Muscle layer of colon (tissue), 2 donors: ENCODE data around the gene PSMG4.

ENCODE experiments used
- H3K27ac ChIP-seq: one replicate; pipeline ENCODE4 v1.7.0; 2013; ENCODE audit warnings: low read depth, mild to moderate bottlenecking, low read length, moderate library complexity
- H3K27me3 ChIP-seq, 2 donors: one replicate each; pipeline ENCODE4 v1.7.0; 2013; ENCODE audit warnings: low read length in 2 of 2, mild to moderate bottlenecking in 2 of 2; ENCODE audit not compliant: insufficient read depth in 2 of 2, control insufficient read depth in 1 of 2
- H3K36me3 ChIP-seq: one replicate; pipeline ENCODE4 v1.7.0; 2013; ENCODE audit warnings: mild to moderate bottlenecking, low read length; ENCODE audit not compliant: insufficient read depth
- H3K4me1 ChIP-seq: one replicate; pipeline ENCODE4 v1.7.0; 2013; ENCODE audit warnings: mild to moderate bottlenecking, low read length; ENCODE audit not compliant: insufficient read depth
- H3K4me3 ChIP-seq, 2 donors: one replicate each; pipeline ENCODE4 v1.7.0; 2013; ENCODE audit warnings: low read length in 2 of 2, low read depth in 1 of 2, mild to moderate bottlenecking in 1 of 2, moderate library complexity in 1 of 2
- H3K9ac ChIP-seq: one replicate; pipeline ENCODE4 v1.7.0; 2013; ENCODE audit warnings: low read length
- H3K9me3 ChIP-seq: one replicate; pipeline ENCODE4 v1.7.0; 2013; ENCODE audit warnings: mild to moderate bottlenecking, low read length
- donor health status: abdominal sarcoma.
- donor health status: Adenocarcinoma of cecum.

Gene PSMG4

DNA sequence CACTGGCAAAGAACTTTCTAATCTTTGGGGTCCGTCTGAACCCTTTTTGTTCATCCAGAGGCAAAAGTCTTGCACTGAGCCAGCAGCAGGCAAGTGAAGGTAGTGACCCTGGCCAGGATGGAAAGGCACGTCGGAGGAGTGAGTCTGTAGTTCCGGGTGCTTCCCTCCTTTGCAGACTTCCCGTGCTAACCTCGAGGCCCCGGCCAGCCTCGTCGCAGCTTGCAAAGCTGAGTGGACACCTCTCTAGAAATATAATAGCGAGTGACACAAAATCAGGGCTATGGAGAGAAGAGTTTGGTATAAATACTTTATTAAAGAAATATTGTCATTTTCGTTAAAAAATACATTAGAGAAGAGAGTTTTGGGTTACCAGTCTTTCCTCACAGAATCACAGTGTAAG, 9.9 kb downstream of the PSMG4 start:
- Histone ChIP-seq H3K36me3 (peaks cover 40% of the 10 kb centered on the region), H3K9me3 (no peaks in the 10 kb centered on the region), H3K27me3 (no peaks in the 10 kb centered on the region), H3K4me3 (no peak overlapping the region), H3K27ac (no peak overlapping the region), H3K9ac (no peak overlapping the region), H3K4me1 (peaks cover 3% of the 10 kb centered on the region)

DNA sequence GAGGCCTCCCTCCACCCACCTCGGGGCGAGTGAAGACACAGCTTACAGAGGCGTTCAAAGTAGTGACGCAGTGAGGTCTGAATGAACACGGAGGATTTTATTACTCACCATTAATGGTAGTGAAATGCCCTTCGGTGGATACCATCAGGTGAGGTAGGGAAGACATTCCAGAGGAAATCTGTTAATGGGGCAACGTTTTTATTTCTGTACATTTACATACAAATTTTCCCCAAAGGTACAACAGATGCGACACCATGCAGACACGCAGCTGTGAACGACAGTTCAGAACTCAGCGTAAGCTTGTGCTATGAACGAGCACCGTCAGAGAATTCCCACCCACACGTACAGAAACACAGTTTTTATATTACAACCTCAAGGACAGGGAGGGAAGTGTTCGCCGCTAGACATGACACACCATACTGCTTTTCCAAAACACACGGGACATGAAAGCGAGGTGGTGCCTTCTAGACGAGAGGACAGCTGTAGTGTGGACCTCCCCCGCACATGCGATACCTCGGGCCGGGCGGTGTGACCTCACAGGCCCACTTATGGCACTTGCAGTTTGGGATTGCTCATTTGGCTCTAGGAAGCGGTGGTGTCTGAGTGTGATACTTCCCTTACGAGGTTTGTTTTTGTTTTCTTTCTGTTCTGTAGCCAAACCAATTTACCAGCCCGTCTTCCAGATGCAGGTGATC, 10.7 kb downstream of the PSMG4 start:
- Histone ChIP-seq H3K9ac (no peak overlapping the region), H3K4me1 (peaks cover 6% of the 10 kb centered on the region), H3K27me3 (no peaks in the 10 kb centered on the region), H3K4me3 (no peak overlapping the region), H3K9me3 (no peaks in the 10 kb centered on the region), H3K27ac (no peak overlapping the region), H3K36me3 (peaks cover 39% of the 10 kb centered on the region)

DNA sequence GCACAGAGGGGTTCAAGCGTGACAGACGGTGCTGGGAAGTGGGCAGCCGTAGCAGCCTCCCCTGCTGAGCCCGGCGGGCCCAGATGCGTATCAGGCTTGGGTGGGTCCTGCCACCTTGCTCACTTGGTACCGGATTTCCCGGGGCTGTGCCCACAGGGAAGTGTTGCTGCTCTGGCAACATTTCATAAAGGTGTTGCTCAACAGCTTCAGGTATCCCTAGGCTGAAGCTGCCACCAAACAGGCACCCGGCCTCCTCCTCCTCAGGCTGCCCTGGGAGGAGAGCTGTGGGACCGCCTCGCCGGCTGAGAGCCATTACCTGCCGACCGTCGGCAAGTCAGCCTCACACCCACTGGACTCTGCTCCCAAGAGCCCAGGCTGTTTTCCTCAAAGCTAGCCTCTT, 11.5 kb downstream of the PSMG4 start:
- Histone ChIP-seq H3K4me3 (no peak overlapping the region), H3K4me1 (peaks cover 6% of the 10 kb centered on the region), H3K36me3 (peaks cover 35% of the 10 kb centered on the region), H3K27me3 (no peaks in the 10 kb centered on the region), H3K9ac (no peak overlapping the region), H3K9me3 (no peaks in the 10 kb centered on the region), H3K27ac (no peak overlapping the region)

DNA sequence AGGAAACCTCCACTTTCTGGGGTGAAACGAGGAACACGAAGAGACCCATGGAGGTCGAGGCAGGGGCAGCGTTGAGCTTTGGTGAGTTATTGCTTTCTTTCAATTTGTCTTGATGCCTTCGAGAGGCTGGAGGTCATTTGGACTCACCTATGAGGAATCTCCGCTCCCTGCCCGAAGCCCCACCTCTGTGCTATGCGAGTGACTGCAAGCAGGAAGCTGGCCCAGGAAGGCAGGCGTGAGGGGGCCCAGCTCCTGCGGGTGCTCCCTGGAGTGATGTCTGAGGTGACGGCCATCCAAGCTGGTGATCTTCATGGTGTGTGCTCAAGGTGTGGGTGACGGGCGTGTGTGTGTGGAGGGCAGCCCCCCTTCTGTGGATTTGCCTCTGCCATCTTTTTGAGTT, 13.0 kb downstream of the PSMG4 start:
- peaks cover 6% of the 10 kb centered on the region for H3K4me1 ChIP-seq
- H3K9ac ChIP-seq: no peak overlapping the region
- H3K27ac ChIP-seq: no peak overlapping the region
- H3K9me3 ChIP-seq: no peaks in the 10 kb centered on the region
- no peaks in the 10 kb centered on the region for H3K27me3 ChIP-seq
- H3K4me3 ChIP-seq: no peak overlapping the region
- H3K36me3 ChIP-seq: peaks cover 35% of the 10 kb centered on the region

DNA sequence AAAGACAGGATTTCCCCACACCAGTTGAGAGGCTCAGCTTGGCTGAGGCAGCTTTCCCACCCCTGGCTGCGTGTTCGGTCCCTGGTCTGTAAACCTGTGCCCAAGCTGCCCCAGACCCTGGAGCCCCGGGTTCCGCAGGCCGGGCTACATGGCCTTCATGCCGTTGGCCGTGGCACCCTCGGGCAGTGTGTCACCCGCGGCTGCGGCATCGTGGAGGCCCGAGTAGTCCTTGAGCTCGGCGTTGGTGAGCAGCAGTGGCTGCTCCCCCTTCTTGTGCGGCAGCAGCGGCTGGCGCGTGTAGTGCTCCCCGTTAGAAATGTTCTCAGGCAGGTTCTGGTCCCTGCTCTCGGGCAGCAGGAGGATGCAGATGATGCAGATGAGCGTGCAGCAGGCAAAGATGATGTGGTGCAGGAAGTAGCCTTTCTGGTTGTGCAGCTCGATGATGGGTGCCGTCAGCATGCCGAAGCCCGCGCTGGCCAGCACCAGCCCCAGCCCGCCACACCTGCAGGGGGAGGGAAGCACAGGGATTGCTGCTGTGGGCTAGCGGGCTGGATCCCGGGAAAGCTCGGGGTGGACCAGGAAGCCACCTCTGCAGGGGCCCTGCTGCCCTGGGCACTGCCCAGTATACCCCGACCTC, 14.3 kb downstream of the PSMG4 start:
- H3K27ac ChIP-seq: no peak overlapping the region
- peaks cover 35% of the 10 kb centered on the region for H3K36me3 ChIP-seq
- no peak overlapping the region for H3K4me3 ChIP-seq
- H3K27me3 ChIP-seq: no peaks in the 10 kb centered on the region
- peaks cover 6% of the 10 kb centered on the region for H3K4me1 ChIP-seq
- no peaks in the 10 kb centered on the region for H3K9me3 ChIP-seq
- no peak overlapping the region for H3K9ac ChIP-seq

DNA sequence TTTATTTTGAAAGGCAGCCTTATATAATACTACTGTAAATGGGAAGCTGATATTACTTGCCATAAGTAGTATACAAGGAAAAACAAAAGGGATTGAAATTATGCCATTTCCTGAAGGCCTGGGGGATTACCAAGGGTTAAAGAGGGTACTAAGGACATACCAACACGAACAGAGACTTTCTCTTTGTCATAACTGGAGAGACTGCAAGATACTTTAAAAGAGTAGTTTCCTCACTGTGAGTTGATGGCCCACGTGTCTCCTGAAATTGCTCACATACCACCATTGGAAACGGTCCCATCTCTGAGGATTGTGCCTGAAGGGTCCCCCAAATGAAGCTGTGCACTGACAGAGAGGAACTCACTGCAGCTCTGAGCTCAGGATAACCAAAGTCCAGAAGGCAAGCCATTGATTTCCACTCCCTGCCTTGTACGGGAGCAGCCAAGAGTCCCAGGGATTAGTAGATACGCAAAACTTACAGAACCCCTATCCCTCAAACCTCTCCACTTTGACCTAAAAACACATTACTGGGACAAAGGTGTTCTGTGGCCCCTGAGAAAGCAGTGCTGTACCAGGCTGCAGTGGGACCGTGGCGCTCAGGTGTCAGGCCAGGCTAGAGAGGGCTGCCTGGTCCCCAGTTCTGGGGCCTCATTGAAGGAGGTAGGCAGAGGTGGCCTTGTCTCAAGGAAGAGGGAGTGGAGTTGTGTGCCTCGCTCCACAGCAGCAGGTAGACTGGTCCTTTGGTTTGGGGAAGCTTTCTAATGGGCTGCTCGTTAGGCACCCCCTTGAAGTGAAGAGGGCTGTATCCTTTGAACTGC, 15.2 kb downstream of the PSMG4 start:
- H3K9me3 ChIP-seq: no peaks in the 10 kb centered on the region
- H3K9ac ChIP-seq: no peak overlapping the region
- H3K36me3 ChIP-seq: peaks cover 34% of the 10 kb centered on the region
- H3K27me3 ChIP-seq: no peaks in the 10 kb centered on the region
- peaks cover 6% of the 10 kb centered on the region for H3K4me1 ChIP-seq
- H3K4me3 ChIP-seq: no peak overlapping the region
- no peak overlapping the region for H3K27ac ChIP-seq

DNA sequence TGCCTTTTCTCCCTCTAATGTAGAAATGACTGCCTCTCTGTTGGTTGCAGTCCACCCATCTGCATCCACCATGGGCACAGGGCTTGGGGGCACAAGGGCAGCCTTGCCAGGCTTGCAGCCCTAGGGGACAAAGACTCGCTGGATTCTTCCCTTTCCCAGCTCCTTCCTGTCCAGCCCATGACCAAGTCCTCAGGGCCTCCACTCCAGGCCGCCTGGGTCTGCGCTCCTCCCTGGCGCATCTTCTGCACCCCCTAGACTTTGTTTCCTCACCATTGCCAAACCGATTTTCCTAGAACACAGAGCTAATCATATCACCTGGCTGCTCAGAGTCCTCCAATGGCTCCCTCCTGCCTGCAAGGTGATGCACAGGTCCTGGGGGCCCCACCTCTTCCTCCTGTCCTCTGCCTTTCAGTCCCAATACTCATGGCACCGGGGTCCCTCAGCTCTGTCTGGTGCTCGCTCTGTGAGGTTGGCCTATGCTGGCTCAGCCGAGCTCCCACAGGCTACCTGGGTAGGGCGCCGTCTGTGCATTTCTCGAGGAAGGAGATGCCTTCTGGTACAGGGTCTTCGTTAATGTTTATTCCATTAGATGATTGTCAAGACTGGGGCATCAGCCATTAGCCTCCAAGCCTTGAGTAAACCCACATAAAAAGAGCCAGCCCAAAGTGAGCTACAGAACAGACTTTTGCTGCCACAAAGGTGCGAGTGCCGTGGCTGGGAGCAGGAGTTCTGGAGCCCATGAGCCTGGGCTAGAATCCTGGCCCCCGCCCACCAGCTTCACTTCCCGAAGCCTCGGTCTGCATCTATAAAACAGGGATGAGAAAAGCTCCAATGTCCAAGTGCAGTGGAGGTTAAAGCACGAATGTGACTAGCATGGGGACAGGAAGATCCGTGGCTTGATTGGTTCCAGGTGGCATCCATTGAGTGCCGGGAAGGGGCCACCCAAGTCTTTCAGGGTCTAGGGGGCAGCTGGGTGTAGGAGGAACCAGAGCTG, 17.7 kb downstream of the PSMG4 start:
- no peak overlapping the region for H3K9ac ChIP-seq
- H3K9me3 ChIP-seq: no peaks in the 10 kb centered on the region
- no peak overlapping the region for H3K4me3 ChIP-seq
- no peaks in the 10 kb centered on the region for H3K27me3 ChIP-seq
- peaks cover 17% of the 10 kb centered on the region for H3K36me3 ChIP-seq
- peaks cover 12% of the 10 kb centered on the region for H3K4me1 ChIP-seq
- H3K27ac ChIP-seq: no peak overlapping the region

DNA sequence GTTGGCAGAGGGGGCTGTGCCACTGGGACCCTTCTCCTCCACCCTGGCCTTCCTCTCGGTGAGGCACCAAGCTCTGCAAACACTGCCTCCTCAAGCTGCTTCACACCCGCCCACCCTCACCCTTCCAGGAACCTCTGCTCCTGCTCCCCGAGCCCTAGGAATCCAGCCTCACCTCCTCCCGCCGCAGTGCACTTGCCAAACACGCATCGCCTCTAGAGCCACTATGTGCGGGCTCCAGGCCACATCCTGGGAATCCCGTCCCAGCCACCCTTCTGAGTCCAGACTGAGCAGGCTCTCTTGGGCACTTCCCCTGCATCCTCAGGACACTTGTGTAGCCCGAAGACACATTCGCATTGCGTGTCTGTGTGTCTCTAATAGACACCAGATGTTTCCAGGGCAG, 18.5 kb downstream of the PSMG4 start:
- H3K36me3 ChIP-seq: peaks cover 17% of the 10 kb centered on the region

DNA sequence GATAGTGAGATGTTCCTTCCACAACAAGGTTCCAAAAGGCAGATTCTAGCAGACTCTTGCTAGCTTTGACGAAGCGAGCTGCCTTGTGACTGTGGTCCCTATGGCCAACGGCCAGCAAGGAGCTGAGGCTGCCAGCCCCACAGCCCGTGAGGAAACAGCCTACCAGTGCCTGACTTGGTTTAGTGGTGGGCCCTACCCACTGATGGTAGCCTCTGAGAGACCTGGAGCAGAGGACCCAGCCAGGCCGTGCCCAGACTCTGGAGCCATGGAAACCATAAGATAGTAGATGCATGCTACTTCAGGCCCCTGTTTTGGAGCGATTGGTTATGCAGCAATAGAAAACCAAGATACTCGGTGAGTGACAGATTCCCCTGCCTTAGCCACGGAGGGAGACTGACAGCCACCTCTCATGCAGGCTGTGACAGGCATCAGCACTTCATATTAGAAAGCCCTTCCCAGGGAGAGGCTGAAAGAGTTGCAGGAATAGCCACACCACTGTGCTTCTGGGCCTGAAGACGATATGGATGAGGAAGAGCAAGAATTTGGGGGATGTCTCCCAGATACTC, 19.2 kb downstream of the PSMG4 start:
- no peak overlapping the region for H3K9ac ChIP-seq
- H3K36me3 ChIP-seq: peaks cover 11% of the 10 kb centered on the region
- no peaks in the 10 kb centered on the region for H3K9me3 ChIP-seq
- H3K27ac ChIP-seq: no peak overlapping the region
- no peaks in the 10 kb centered on the region for H3K27me3 ChIP-seq
- H3K4me1 ChIP-seq: peaks cover 26% of the 10 kb centered on the region
- no peak overlapping the region for H3K4me3 ChIP-seq

More for the DNA sequence above, 18.5 kb downstream of the PSMG4 start:
- Histone ChIP-seq H3K4me3 (no peak overlapping the region), H3K9me3 (no peaks in the 10 kb centered on the region), H3K27me3 (no peaks in the 10 kb centered on the region), H3K4me1 (peaks cover 20% of the 10 kb centered on the region), H3K27ac (no peak overlapping the region), H3K9ac (no peak overlapping the region)

DNA sequence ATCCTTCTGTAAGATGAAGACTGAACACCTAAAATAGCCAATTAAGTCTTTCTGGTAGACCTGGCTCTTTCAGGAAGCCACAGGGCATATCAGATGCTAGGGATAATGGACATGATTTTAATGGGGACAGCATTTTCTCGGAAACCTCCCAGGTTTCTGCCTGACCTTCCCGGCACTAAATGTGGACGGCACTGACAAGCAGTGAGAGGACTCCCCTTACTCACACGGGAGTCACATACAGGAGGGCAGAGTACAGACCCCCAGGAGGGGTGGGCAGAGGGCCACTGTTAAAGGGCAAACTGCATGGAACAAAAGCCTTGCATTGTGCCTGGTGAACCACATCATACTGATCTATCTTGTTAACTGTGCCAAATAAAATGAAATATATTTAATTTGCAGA, 19.9 kb downstream of the PSMG4 start:
- H3K9ac ChIP-seq: no peak overlapping the region
- H3K9me3 ChIP-seq: no peaks in the 10 kb centered on the region
- H3K4me1 ChIP-seq: peaks cover 23% of the 10 kb centered on the region
- H3K4me3 ChIP-seq: no peak overlapping the region
- H3K27me3 ChIP-seq: no peaks in the 10 kb centered on the region
- no peak overlapping the region for H3K27ac ChIP-seq
- H3K36me3 ChIP-seq: peaks cover 10% of the 10 kb centered on the region
